Kidney tubule cell (primary cell): ENCODE measurements around the gene PRG3.
A peak's percentile ranks its signal among the peaks of the same experiment; 100 is the strongest.

Experiments
- DNase-seq: peaks from one replicate; pipeline ENCODE4 v3.0.0-alpha.2; 2018; ENCODE audit warnings: low spot score

The PRG3 gene, protein sequence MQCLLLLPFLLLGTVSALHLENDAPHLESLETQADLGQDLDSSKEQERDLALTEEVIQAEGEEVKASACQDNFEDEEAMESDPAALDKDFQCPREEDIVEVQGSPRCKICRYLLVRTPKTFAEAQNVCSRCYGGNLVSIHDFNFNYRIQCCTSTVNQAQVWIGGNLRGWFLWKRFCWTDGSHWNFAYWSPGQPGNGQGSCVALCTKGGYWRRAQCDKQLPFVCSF

DNA sequence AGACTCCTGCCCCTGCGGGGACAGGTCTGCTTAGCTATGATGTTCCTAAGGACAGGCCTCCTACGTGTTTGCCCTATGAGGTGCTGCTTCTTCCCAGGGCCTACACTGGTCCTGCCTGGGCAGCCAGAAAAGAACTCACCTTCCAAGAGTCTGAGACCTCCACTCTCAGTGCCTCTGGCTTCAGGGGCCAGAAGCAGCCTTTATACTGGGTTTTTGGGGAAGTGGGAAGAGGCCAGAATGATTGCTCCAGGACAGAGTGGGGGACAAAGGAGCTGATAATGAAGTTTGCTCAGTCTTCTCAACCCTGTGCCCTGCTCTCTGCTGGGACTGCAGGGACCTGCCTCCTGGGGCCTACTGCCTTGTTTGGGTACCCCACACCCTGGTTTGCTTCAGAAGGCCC lies at the start of gene PRG3:
Gene PRG3, minus strand, starts transcription at position 176 of the 400 bp plus-strand sequence. CDS start 442 bp downstream, outside the sequence.
- DNase-seq = no peak

- no peak for DNase-seq
Measured at GRCh38 chr11:57429946-57430345, 49.0 kb upstream of the PRG3 start.

DNA sequence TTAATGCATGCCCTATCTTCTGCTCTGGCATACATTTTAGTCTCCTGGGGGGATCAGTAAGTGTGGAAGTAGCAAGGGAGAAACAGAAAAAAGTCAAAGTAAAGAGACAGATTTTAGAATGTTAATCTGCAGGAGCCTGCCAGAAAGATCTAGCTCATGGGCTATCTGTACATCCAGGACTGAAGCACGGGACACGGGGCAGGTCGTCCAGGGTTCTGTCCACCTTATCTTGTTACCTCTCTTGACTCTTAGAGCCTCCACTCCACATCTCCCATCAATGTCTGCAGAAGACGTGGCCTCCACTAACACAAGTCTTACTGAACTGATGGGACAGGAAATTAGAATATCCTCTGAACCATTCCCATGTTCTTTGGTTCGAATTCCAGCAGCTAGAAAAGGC lies 47.7 kb upstream of the PRG3 start:
- no peak for DNase-seq

DNA sequence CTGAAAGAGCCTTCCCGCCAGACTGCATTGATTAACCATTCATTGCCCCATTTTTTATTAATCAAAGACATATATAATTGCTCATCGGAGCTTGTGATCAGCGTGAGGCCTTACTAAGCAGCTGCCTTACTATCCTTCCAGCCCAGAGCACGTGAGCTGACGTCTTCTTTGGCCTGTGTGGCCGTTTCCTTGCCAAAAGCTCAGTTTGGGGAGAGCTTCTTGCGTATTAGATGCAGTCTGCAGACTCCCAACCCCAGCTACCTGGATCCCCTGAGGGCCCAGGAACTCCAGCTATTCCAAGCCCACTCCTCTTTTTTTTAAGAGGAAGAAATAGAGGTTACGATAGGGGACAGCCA lies 46.8 kb upstream of the PRG3 start:
- DNase-seq = no peak

DNA sequence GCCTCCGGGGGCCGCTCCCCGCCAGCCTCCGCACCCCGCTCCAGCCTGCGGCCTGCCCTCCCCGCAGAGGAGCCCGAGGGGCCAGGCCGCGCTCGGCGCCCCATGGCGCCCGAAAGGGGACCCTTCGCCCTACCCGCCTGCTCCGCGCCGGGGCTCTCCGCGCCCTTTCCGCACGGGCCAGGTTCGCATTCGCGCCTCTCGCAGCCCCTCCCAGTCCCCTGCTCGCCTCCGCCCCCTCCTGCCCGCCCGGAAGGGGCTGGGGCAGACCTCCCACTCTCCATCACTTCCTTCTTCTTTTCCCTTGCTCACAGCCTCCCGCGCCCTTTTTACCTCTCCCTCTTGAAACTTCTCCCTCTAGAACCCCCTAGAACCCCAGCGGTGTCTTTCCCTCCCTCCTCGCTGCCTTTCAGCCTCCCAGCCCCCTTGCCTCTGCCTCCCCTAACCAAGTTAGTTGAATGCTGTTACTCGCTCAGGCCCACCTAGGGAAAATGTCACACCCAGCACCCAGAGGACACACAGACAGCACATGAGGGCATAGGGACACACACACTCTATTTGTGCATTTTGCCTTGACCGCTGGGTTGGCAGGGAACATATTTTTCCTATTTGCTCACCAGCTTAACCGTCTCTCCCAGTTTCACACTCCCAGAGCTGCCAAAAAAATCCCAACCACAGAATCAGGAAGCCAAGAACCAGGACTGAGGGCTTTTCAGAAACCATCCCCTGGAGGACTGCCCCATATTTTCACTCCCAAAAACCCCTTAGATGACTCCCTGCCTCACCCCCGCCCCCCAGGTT lies 46.2 kb upstream of the PRG3 start, which contains the start of gene SLC43A3:
Gene SLC43A3, minus strand, starts transcription at position 193 of the 798 bp plus-strand sequence. CDS start 949 bp downstream, outside the sequence.
- peak; percentile 91 for DNase-seq

GRCh38 chr11:57426439-57426928 lies 45.5 kb upstream of the PRG3 start:
- peak; percentile 28 for DNase-seq

DNA sequence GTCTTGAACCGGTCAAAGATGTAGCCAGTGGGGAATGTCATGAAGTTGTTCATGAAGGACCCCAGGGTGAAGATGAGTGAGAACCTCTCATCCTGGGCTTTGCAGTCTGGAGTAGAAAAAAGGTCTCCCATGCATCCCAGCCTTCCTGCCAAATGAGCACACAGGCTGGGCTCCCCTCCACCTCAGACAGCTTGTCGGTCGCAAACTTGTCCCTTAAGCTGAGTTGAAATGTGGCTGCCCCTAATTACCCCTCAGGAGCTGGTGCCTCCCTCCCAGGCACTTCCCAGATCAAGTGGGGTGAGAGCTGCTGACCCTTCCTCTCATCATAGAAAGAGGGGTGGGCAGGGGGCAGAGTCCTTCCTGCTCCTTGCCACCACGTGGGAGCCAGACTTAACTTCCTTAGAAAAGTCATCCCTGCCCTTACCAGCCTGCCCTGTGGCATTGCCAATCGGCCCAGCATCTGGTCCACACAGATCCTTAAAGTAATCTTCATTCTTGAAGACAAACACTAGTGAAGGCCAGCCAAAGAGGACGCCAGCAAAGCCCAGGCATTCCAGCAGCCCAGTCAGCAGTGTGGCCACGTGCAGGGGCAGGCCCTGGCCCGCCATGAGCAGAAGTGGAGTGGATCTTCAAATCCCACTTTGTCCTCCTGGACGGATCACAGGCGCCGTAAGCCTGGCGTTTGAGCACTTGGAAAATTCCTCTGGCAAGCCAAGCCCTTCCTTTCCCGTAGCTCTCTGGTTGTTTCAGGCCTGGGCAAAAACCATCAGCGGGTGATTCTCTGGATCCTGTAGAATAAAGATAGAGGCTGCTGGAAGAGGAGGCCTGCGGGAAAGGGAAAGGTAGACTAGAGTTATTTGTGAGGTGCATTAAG lies 44.9 kb upstream of the PRG3 start:
- no peak for DNase-seq

GRCh38 chr11:57424792-57425564 lies 44.0 kb upstream of the PRG3 start:
- DNase-seq = peak; percentile 97

- DNase-seq = no peak
Measured at GRCh38 chr11:57424137-57424791, 43.3 kb upstream of the PRG3 start.

DNA sequence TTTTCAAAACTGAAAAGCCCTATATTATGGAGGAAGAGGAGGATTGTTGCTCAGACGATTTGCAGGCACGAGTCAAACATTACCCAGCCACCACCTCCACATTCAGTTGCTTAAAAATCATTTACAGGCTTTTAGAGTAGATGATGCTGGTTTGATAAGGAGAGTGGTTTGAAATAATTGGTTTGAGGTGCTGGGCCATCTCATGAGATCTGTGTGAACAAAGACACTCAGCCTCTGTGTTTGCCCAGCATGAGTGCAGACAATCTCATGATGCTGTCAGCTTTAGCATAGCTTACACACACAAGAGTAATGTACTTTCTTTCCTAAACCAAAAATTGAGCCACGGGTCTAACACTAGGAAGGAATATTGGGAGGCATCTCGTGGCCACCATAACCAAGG lies 41.7 kb upstream of the PRG3 start:
- no peak for DNase-seq

DNA sequence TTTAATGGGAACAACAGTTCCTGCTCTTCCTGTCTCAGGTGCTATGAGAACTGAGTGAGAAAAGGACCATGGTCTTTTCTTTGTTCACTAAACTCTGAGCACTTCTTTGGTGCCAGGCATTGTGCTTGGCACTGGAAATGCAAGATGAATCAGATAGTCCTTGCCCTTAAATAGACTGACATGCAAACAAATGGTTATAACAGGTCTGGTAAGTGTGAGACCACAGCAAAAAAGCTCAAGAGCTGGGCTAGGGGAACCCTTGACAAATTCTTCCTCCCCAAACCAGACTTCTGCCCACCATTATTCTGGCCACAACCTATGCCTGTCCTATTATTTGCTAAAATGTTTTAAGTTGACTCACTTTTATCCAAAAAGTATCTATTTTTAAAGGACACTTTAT lies 40.9 kb upstream of the PRG3 start:
- DNase-seq = no peak

DNA sequence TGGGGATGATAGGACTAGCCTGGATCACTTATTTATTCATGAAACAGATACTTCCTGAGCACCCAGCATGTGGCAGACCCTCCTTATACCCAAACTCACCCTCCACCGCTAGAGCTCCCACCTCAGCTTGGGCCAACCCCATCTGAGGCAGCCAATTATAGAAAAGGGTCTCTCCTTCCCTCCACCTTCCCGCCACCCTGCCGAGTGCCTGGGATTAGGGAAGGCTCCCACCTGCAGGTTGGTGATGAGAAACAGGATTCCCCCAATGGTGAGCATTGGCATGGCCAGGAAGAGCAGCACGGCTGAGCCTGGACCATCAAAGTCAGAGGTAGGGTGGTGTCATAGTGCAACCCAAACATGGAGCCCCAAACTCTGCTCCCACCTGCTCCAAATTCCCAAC lies 40.1 kb upstream of the PRG3 start:
- DNase-seq = no peak

DNA sequence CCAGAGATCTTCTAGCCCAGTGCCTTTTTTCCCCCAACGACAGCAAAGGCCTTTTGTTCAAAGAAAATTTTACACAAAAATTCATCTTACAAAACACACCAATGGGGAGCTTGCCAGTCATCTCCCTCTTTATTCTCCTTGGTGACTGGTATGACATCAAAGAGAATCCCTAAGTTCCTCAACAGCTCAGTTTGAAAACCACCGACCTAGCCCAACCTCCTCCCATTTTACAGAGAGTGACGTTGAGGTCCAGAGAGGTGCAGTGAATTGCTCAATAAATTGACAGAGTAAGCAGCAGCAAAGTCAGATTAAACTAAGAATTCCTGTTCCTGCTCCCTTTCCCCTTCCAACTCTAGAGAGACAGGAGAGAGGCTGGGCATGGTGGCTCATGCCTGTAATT lies 38.2 kb upstream of the PRG3 start:
- no peak for DNase-seq

DNA sequence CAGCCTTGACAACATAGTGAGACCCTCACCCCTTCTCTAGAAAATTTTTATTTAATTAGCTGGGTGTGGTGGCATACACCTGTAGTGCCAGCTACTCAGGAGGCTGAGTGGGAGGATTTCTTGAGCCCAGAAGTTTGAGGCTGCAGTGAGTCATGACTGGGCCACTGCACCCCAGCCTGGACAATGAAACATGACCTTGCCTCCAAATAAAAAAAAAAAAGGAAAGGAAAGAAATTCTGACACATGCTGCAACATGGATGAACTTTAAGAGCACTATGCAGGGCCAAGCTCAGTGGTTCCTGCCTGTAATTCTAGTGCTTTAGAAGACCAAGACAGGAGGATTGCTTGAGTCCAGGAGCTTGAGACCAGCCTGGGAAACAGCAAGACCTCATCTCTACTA lies 37.2 kb upstream of the PRG3 start:
- no peak for DNase-seq

DNA sequence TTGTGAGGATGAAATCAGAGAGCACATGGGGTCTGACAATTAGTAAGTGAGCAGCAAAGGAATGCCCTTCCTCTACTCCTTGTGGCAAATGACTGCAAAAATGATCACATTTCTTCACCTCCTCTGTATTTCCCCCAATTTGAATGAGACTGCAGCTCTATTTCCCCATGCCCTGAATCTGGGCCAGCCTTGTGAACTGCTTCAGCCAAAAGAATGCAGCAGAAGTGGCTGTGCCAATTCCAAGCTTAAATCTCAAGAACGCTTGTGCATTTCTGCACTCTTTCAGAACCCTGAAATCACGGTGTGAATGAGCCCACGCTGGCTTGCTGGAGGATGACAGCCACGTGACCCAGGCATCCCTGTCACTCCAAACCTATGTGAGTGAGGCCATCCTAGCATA lies 36.1 kb upstream of the PRG3 start:
- DNase-seq = no peak

DNA sequence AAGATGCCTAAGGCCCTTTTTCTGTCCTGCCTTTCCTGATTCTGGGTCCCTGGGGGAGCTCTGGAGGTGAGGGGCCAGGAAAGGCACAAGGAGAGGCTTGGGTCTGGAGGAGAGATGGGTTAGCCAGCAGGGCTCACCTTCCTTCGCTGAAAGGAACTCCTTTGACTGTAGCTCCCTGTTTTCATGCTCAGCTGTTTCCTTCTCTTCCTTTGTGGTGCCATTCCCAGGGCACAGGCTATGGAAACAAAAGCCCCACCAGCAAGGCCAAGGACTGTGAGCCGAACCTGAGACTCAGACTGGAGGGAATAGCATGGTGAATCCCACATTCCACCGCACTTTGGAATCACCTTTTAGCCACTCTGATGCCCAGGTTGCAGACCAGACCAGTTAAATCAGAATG lies 35.5 kb upstream of the PRG3 start:
- DNase-seq = no peak

- no peak for DNase-seq
Measured at GRCh38 chr11:57414612-57415212, 33.8 kb upstream of the PRG3 start.

- peak; percentile 75 for DNase-seq
Measured at GRCh38 chr11:57413681-57414080, 32.7 kb upstream of the PRG3 start.

DNA sequence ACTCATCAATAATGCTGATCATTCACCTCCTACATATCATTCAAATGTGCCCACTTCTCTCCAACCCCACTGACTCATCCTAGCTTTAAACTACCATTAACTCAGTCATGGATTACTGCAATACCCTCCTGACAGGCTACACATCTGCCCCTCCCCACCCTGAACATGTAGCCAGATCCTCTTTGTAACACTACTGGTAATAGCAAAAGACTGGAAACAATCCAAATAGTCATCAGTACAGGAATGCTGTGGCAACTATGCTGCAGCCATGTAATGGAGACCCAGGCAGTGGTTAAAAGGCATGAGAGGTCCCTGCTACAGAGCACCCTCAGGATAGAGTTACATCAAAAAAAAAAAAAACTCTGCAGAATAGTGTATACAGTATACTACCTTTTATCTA lies 29.3 kb upstream of the PRG3 start:
- DNase-seq = peak; percentile 82

DNA sequence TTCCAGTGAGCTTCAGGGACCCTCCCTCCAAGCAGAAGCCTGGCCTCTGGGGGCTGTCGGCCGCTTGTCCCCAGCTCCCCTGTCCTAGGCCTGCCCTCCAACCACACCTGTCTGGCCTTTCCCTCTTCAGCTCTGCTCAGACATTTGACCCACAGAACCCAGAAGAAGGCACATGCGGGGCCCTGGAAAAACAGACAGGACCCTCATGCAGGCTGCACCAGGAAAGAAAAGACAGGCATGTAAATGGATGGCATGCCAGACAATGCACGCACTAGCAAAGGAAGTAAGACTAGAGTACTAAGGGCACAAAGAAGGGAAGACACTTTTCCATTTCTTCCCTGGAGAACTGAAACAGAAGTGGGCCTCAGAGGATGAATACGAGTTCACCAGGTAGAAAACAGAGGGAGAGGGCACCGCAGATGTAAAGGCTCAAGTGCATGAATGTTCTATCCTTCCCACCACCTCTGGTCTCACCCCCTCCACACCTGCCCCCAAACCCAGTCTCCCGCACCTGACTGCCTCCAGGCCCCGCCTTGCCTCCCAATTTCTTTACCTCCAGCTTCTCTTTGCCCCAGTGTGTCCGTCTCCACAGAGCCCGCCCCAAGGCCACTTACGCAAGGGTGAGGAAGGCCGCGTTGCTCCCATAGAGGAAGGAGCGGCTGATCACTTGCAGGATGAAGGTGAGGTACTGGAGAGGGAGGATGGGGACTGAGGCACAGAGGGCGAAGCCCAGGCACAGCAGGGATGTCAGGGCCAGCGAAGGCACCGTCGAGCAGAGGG lies 28.6 kb upstream of the PRG3 start:
- DNase-seq = no peak
